Neural cell (in vitro differentiated cells): Measurements from ENCODE around the gene PDK4. TPM values are rescaled to one million over a fixed set of nuclear protein-coding genes. Genes with fewer than 3 reads are reported as not detected.

ENCODE experiments used
- H2AFZ ChIP-seq: fragments of 200-600, 300-800 bp; sonication (generic), shearing (Covaris generic); 2 replicates; pipeline ENCODE4 v1.6.0; 2014; ENCODE audit warnings: low read depth, mild to moderate bottlenecking, antibody characterized with exemption, low read length, moderate library complexity
- H3F3A ChIP-seq: fragments of 200-600 bp; shearing (Covaris generic); 2 replicates; pipeline ENCODE4 v1.6.1; 2016; ENCODE audit warnings: mild to moderate bottlenecking, moderate library complexity, mixed read lengths, antibody characterized with exemption, low read length; ENCODE audit not compliant: insufficient read depth, poor library complexity, severe bottlenecking
- H3K27ac ChIP-seq: fragments of 200-600, 300-800 bp; sonication (generic), shearing (Covaris generic); 2 replicates; pipeline ENCODE4 v1.5.1; 2014; ENCODE audit warnings: mild to moderate bottlenecking, low read length, moderate library complexity
- H3K27me3 ChIP-seq: fragments of 300-800, 200-600 bp; sonication (generic), shearing (Covaris generic); 2 replicates; pipeline ENCODE4 v1.6.0; 2014; ENCODE audit warnings: mild to moderate bottlenecking, low read depth, low read length, moderate library complexity; ENCODE audit not compliant: insufficient read depth
- H3K36me3 ChIP-seq: fragments of 300-800, 200-600 bp; sonication (generic), shearing (Covaris generic); 2 replicates; pipeline ENCODE4 v1.5.1; 2014; ENCODE audit warnings: mild to moderate bottlenecking, antibody characterized with exemption, low read length, moderate library complexity; ENCODE audit not compliant: insufficient read depth
- H3K4me2 ChIP-seq: fragments of 300-800, 200-600 bp; sonication (generic), shearing (Covaris generic); 2 replicates; pipeline ENCODE4 v1.6.0; 2014; ENCODE audit warnings: mild to moderate bottlenecking, low read length
- H3K4me3 ChIP-seq: fragments of 300-800, 200-600 bp; sonication (generic), shearing (Covaris generic); 2 replicates; pipeline ENCODE4 v1.5.1; 2014; ENCODE audit warnings: mild to moderate bottlenecking, low read length, moderate library complexity
- H3K79me2 ChIP-seq: fragments of 200-600 bp; shearing (Covaris generic); replicated peaks from 2 replicates; pipeline ENCODE4 v1.6.0; 2014; ENCODE audit warnings: mild to moderate bottlenecking, low read length, moderate library complexity; ENCODE audit not compliant: insufficient read depth
- H3K9ac ChIP-seq: fragments of 300-800, 200-600 bp; sonication (generic), shearing (Covaris generic); 2 replicates; pipeline ENCODE4 v1.6.1; 2016; ENCODE audit warnings: mild to moderate bottlenecking, low read length, mixed read lengths
- H3K9me2 ChIP-seq: fragments of 200-600 bp; shearing (Covaris generic); 2 replicates; pipeline ENCODE4 v1.6.1; 2016; ENCODE audit warnings: mild to moderate bottlenecking, low read length, mixed read lengths; ENCODE audit not compliant: insufficient read depth
- H3K9me3 ChIP-seq: fragments of 200-600, 300-800 bp; sonication (generic), shearing (Covaris generic); 2 replicates; pipeline ENCODE4 v1.6.1; 2016; ENCODE audit warnings: mild to moderate bottlenecking, mixed run types, low read length, moderate library complexity, mixed read lengths
- H4K20me1 ChIP-seq: fragments of 200-600 bp; shearing (Covaris generic); 2 replicates; pipeline ENCODE4 v1.6.1; 2016; ENCODE audit warnings: mild to moderate bottlenecking, mixed run types; ENCODE audit not compliant: insufficient read depth
- EZH2 ChIP-seq: fragments of 200-600, 300-800 bp; shearing (Covaris generic), sonication (generic); IDR thresholded peaks from 2 replicates; pipeline ENCODE4 v1.6.1; 2014; ENCODE audit warnings: antibody characterized with exemption, low read length, borderline replicate concordance, mild to moderate bottlenecking; ENCODE audit not compliant: insufficient read depth, poor library complexity, severe bottlenecking
- MXI1 ChIP-seq: fragments of 450-650 bp; conservative IDR thresholded peaks from 2 replicates; pipeline ENCODE4 v1.6.1; 2014; ENCODE audit warnings: antibody characterized with exemption, mild to moderate bottlenecking; ENCODE audit not compliant: poor library complexity, severe bottlenecking
- POLR2AphosphoS5 ChIP-seq: IDR thresholded peaks from 2 replicates; pipeline ENCODE4 v1.6.1; 2012
- SMC3 ChIP-seq: fragments of 450-650 bp; conservative IDR thresholded peaks from 2 replicates; pipeline ENCODE4 v1.6.1; 2014; ENCODE audit warnings: antibody characterized with exemption, mild to moderate bottlenecking, moderate library complexity; ENCODE audit not compliant: poor library complexity
- polyA plus RNA-seq: library from polyadenylated mRNA; depleted of rRNA; stranded (reverse); fragments of >200 nt; gene quantifications from 2 replicates; pipeline ENCODE4 v1.2.3, GENCODE V29; 2014
- TF ChIP-seq, protein P1 (sequence below): IDR thresholded peaks from 2 replicates; pipeline ENCODE4 v1.6.1; 2012; ENCODE audit warnings: borderline replicate concordance
- TF ChIP-seq, protein P2 (sequence below): fragments of 450-650 bp; IDR thresholded peaks from 2 replicates; pipeline ENCODE4 v1.5.1; 2014; ENCODE audit warnings: antibody characterized with exemption, mild to moderate bottlenecking, moderate library complexity; ENCODE audit not compliant: poor library complexity, severe bottlenecking

PDK4 gene
- polyA plus RNA-seq, 1 donor from 2014 or later, result not detected

GRCh38 chr7:95619517-95619916 lies 23.2 kb upstream of the PDK4 start:
- no peaks in the 10 kb centered on the region for H3K9me3 ChIP-seq
- TF ChIP-seq SMC3, result no peak
- no peak for TF ChIP-seq MXI1
- TF ChIP-seq, protein P1, sequence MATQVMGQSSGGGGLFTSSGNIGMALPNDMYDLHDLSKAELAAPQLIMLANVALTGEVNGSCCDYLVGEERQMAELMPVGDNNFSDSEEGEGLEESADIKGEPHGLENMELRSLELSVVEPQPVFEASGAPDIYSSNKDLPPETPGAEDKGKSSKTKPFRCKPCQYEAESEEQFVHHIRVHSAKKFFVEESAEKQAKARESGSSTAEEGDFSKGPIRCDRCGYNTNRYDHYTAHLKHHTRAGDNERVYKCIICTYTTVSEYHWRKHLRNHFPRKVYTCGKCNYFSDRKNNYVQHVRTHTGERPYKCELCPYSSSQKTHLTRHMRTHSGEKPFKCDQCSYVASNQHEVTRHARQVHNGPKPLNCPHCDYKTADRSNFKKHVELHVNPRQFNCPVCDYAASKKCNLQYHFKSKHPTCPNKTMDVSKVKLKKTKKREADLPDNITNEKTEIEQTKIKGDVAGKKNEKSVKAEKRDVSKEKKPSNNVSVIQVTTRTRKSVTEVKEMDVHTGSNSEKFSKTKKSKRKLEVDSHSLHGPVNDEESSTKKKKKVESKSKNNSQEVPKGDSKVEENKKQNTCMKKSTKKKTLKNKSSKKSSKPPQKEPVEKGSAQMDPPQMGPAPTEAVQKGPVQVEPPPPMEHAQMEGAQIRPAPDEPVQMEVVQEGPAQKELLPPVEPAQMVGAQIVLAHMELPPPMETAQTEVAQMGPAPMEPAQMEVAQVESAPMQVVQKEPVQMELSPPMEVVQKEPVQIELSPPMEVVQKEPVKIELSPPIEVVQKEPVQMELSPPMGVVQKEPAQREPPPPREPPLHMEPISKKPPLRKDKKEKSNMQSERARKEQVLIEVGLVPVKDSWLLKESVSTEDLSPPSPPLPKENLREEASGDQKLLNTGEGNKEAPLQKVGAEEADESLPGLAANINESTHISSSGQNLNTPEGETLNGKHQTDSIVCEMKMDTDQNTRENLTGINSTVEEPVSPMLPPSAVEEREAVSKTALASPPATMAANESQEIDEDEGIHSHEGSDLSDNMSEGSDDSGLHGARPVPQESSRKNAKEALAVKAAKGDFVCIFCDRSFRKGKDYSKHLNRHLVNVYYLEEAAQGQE, result no peak

DNA sequence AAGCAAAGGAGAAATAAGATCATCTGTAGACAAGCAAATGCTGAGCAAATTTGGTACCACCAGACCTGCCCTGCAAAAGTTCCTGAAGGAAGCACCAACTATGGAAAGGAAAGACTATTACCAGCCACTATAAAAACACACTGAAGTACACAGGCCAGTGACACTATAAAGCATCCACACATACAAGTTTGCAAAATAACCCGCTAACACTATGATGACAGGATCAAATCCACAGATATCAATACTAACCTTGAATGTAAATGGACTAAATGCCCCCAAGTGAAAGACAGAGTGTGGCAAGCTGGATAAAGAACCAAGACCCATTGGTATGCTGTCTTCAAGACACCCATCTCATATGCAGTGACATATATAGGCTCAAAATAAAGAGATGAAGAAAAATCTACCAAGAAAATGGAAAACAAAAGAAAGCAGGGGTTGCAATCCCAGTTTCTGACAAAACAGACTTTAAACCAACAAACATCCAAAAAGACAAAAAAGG lies 18.2 kb upstream of the PDK4 start:
- Histone ChIP-seq H3K79me2 (no peaks in the 10 kb centered on the region), H3F3A (no peaks in the 10 kb centered on the region), H3K4me2 (no peak overlapping the region), H3K36me3 (no peaks in the 10 kb centered on the region), H3K9ac (no peak overlapping the region), H3K9me2 (no peaks in the 10 kb centered on the region), H3K27ac (no peak overlapping the region), H3K9me3 (no peaks in the 10 kb centered on the region), H3K27me3 (no peaks in the 10 kb centered on the region), H4K20me1 (no peaks in the 10 kb centered on the region), H3K4me3 (no peak overlapping the region), H2AFZ (no peak overlapping the region)
- TF ChIP-seq, protein P2, sequence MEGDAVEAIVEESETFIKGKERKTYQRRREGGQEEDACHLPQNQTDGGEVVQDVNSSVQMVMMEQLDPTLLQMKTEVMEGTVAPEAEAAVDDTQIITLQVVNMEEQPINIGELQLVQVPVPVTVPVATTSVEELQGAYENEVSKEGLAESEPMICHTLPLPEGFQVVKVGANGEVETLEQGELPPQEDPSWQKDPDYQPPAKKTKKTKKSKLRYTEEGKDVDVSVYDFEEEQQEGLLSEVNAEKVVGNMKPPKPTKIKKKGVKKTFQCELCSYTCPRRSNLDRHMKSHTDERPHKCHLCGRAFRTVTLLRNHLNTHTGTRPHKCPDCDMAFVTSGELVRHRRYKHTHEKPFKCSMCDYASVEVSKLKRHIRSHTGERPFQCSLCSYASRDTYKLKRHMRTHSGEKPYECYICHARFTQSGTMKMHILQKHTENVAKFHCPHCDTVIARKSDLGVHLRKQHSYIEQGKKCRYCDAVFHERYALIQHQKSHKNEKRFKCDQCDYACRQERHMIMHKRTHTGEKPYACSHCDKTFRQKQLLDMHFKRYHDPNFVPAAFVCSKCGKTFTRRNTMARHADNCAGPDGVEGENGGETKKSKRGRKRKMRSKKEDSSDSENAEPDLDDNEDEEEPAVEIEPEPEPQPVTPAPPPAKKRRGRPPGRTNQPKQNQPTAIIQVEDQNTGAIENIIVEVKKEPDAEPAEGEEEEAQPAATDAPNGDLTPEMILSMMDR, result no peak
- TF ChIP-seq, protein P1, result no peak
- no peak for TF ChIP-seq MXI1
- TF ChIP-seq POLR2AphosphoS5, result no peak
- no peak for TF ChIP-seq EZH2

More at GRCh38 chr7:95619517-95619916, 23.2 kb upstream of the PDK4 start:
- Histone ChIP-seq H4K20me1 (no peaks in the 10 kb centered on the region), H2AFZ (no peak overlapping the region), H3K79me2 (no peaks in the 10 kb centered on the region), H3K36me3 (no peaks in the 10 kb centered on the region), H3K27ac (no peak overlapping the region), H3K9ac (no peak overlapping the region), H3K27me3 (no peaks in the 10 kb centered on the region), H3K9me2 (no peaks in the 10 kb centered on the region), H3K4me3 (no peak overlapping the region), H3K4me2 (no peak overlapping the region), H3F3A (no peaks in the 10 kb centered on the region)
